HG02981 (cell line): Measurements from ENCODE around the gene RUVBL1.
A peak's percentile ranks its signal among the peaks of the same experiment; 100 is the strongest.

Experiments used
- ATAC-seq: cut with Tn5 transposase; IDR thresholded peaks from one replicate; pipeline ENCODE4 v1.9.1; 2021; ENCODE audit warnings: mild to moderate bottlenecking, moderate library complexity; ENCODE audit not compliant: unreplicated experiment

Gene RUVBL1

GRCh38 chr3:128070898-128071591, 52.6 kb downstream of the RUVBL1 start:
- no peak for ATAC-seq

DNA sequence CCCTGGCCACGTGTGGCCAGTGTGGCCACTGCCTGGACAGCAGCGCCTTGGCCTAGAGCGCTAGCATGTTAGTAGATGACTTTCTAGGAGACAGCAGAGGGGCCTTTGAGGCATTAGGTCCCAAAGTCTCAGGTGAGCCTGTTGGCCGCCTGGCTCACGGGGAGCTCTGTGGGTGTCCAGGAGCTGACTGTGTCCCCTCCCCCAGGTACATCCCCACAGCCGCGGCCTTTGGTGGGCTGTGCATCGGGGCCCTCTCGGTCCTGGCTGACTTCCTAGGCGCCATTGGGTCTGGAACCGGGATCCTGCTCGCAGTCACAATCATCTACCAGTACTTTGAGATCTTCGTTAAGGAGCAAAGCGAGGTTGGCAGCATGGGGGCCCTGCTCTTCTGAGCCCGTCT, 54.3 kb downstream of the RUVBL1 start:
- ATAC-seq, result no peak

GRCh38 chr3:128068156-128068620, 55.4 kb downstream of the RUVBL1 start:
- no peak for ATAC-seq

- ATAC-seq, result no peak
Measured at GRCh38 chr3:128067489-128067888, 56.1 kb downstream of the RUVBL1 start.

GRCh38 chr3:128066676-128067075, 56.9 kb downstream of the RUVBL1 start:
- ATAC-seq, result no peak

DNA sequence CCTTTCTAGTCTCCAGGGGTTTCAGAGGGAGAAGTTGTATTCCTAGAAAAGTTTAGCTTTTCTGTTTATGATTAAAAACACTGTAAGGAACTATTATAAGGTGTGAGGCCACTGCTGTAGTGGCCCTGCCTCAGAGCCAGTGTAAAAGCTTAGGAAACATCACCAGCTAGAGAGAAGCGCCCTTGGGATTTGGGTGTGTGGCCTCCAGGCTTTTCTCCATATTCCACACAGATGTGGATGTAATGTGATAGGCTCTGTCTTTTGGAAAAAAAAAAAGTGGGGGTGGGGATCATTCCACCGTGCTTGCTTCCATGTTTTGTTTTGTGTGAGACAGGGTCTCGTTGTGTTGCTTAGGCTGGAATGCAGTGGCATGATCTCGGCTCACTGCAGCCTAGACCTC, 57.5 kb downstream of the RUVBL1 start:
- ATAC-seq, result no peak

DNA sequence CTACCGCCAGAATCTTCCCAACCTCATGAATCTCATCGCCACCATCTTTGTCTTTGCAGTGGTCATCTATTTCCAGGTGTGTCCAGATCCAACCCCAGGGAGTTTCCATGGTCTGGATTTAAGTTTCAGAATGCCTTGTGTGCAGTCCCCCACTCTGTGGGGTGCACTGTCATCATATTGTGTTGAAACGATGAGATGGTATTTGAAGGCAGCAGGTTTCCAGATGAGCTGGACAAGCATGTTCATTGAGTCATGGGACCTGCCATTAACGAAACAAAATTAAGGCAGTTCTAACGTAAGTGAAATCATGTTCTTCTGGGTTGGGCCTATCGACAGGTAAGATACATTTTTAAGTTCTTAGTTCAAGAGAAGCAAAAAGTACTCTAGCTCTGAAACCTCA, 58.6 kb downstream of the RUVBL1 start:
- no peak for ATAC-seq

- ATAC-seq, result no peak
Measured at GRCh38 chr3:128063865-128064264, 59.7 kb downstream of the RUVBL1 start.

- no peak for ATAC-seq
Measured at GRCh38 chr3:128062033-128062745, 61.4 kb downstream of the RUVBL1 start.

DNA sequence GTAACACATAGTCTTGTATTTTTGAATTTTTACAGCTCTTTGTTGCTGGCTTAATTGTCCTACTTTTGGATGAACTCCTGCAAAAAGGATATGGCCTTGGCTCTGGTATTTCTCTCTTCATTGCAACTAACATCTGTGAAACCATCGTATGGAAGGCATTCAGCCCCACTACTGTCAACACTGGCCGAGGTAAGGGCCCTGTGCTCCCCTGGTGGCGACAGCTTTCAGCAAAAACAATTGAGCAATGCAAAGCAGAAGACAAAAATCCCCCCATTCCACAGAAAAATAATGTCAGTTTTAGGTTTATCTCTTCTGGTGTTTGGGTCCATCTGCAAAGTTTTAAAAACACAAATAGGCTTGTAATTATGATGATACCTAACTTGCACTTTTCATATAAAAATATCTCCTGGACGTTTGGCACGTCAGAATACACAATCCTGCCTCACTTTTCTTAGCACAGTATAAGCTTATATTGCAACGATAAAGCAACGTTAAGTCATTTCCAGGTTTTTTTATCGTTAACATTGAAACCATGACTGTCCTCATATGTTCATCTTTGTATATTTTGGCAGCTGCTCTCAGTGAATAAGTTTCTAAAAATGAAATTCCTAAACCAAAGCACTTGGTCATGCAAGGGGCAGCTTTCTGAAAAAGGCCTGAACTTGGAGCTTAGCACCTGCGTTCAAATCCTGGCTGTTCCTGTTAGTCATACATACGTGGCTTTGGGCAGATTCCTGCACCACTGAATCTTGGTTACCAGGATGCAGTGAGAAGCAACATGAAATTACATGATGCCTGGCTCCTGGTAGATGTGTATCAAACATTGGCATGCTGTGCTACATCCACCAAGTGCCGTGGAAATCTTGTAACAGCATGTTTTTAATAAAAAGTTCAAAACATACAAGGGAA, 62.9 kb downstream of the RUVBL1 start:
- ATAC-seq, result no peak

DNA sequence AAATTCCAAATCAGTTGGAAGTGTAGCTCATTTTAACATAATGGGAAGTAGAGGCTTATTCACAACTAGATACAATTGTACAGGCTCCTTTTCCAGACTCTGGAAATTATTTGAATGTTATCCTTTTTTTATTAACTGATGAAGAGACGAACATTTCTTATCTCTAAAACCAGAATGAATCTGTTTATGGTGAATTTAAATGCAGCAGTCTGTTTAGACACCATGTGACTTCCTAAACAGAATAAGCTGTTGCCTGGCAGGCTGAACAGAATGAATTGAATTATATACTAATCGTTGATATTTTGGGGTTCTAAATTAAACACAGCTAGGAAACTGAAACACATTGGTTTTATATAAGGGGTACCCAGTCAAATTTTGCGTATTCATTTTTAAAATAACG, 67.4 kb downstream of the RUVBL1 start:
- no peak for ATAC-seq

DNA sequence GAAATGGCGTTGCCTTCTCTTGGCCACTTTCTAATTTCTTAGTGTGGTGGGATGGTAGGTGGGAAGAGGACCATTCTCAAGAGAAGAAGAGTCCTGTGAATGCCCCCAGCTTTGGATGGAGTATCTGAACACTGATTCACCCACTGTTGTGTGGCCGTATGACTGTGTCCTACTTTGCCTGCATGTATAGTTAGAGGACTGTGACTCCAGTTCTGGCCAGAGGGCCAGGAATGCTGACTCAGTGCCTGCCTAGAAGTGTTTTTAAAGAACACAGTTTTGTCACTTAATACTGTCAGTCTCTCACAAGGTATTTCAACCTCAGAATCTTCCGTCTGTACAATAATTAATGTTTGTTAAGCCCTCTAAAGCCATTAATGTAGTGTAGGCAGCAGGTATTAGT, 69.2 kb downstream of the RUVBL1 start:
- no peak for ATAC-seq

- no peak for ATAC-seq
Measured at GRCh38 chr3:128053614-128054013, 70.0 kb downstream of the RUVBL1 start.

DNA sequence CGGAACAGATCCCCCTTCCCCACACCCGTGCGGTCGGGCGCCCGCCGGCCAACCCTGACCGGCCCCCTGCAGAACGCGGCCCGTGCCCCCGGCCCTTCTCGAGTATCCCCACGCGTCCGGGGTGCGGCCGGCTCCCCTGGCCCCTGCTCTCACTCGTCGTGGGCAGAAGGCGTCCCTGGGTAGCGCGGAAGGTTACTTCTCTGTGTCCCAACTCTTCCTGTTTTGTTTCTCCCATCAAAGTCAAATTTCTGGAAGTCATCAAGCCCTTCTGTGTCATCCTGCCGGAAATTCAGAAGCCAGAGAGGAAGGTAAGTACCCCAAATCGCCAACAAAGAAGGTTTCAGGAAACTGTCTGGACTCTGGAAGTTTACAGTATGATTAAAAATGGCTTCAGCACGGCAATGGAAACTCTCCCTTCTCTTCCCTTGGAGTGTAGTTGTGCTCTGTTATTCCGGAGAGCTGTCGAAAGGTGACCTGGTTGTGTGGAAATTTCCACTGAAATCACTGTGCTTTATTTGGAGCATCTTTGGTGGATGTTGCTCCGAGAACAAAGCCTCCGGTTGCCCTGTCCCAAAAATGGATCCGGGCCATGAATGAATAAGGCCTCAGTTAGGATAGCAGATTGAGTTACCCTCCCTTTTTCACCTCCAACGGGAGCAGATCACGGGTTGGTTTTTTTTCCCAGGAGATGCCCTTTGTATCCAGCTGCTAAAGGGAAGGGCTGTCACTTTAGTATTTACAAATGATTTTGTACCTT, 70.8 kb downstream of the RUVBL1 start:
- no peak for ATAC-seq

GRCh38 chr3:128051837-128052594, 71.6 kb downstream of the RUVBL1 start, which contains the start of gene SEC61A1:
Gene SEC61A1 (plus strand): TSS chr3:128052437. CDS start chr3:128052553, 116 bp downstream.
- peak; percentile 90 for ATAC-seq

DNA sequence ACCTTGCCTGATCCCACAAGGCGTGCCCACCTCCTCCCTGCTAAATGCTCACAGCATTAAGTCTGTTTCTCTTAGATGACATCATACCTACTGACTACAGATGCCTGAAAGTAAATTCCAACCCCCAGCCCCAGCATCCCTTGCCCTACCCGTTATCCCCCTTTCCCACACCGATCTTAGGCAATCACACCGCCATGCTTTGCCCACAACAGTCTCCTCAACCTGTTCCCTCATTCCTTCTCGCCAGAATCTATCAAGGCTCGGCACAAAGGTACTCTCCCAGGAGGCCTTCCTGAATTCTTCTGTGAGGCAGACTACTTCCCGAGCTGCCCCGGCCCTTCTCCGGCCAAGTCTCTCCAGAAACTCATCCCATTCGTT, 72.2 kb downstream of the RUVBL1 start:
- ATAC-seq, result no peak

DNA sequence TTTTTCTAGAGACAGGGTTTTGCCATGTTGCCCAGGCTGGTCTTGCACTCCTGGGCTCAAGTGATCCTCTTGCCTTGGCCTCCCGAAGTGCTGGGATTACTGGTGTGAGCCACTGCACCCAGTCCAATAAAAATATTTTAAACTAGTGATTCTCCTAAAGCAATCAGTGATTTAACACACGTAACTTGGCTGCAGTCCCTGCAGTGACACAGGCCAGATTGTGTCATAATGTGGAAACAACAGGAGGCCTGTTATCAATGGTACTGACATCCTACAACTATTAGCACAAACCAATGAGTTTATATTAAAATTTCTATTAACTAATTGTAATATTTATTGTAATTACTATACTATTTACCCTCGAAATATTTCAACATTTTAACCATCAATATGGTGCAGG, 73.0 kb downstream of the RUVBL1 start:
- no peak for ATAC-seq

- ATAC-seq, result no peak
Measured at GRCh38 chr3:128041344-128041743, 82.3 kb downstream of the RUVBL1 start.

GRCh38 chr3:128040660-128041059, 83.0 kb downstream of the RUVBL1 start:
- ATAC-seq, result no peak

DNA sequence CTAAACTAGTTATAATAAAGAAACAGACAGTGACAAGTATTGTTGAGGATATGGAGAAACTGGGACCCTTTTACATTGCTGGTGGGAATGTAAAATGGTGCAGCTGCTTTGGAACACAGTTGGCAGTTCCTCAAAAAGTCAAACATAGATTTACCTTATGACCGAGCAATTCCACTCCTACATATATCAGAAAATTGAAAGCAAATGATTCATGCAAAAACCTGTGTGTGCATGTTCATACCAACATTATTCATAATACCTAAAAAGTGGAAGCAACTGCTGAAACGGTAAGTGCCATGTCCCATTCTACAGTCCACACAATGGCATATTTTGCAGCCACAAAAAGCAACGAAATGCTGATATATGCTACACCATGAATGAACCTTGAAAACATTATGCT, 83.6 kb downstream of the RUVBL1 start:
- ATAC-seq, result no peak
